HG03571 (cell line): ENCODE results near the gene IL4I1.
A peak's percentile ranks its signal among the peaks of the same experiment; 100 is the strongest.

Experiments
- ATAC-seq: cut with Tn5 transposase; IDR thresholded peaks from one replicate; pipeline ENCODE4 v1.9.1; 2021; ENCODE audit not compliant: unreplicated experiment

IL4I1 gene

DNA sequence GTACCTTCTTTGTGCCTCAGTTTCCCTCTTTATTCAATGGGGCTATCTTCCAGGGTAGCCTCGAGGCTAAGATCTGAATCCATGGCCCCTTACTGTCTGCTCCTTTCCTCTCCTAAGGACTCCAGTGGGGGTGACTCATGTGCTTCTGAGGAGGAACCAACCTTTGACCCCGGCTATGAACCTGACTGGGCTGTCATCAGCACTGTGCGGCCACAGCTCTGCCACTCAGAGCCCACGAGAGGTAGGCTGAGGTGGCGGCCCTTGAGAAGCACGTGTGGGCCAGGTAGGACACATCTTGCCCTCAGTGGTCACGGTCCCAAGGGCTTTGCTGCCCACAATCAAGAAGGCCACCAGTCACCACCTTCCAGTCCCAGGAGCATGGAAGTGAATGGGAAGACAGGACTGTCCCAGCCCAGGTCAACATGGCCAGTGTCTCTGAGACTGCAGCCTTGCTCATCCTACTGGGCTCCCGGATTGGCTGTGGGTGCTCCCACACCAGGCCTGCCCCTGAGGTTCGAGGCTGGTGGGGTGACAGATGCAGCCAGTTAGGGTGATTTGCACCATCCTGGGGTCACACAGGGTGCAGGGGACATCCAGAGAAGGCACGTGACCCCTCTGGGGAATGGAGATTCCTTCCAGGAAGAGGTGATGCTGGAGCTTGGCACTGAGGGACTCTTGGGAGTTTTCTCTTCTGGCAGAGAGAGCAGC is 16.4 kb downstream of the IL4I1 start:
- no peak for ATAC-seq

- ATAC-seq, result no peak
These were observed 17.3 kb downstream of the IL4I1 start for GRCh38 chr19:49879243-49879963.

DNA sequence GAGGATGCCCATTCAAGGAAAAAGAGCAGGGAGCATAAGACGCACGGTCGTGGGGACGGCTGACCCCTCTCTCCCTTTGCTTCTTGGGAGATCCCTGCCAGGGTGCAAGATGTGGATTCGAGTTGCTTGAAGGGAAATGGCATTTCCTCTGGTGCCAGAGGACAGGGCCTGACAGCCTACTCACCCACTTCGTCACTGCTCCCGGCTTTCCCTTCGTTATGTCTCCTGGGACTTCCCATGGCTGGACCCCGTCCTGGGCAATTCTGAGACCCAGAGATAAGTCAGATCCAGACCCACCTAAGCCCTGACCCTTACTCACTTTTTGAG is 18.0 kb downstream of the IL4I1 start:
- no peak for ATAC-seq

- ATAC-seq, result peak; percentile 43
These were observed 18.6 kb downstream of the IL4I1 start for GRCh38 chr19:49877879-49878743.

- ATAC-seq, result peak; percentile 52
These were observed 19.4 kb downstream of the IL4I1 start, which contains the start of the genes AKT1S1 and TBC1D17 for GRCh38 chr19:49877020-49877878. TSS of gene AKT1S1 (minus strand) at chr19:49877355. CDS start at chr19:49873295, 4,060 bp downstream. TSS of gene TBC1D17 (plus strand) at chr19:49877702. CDS start at chr19:49877724, 22 bp downstream.

DNA sequence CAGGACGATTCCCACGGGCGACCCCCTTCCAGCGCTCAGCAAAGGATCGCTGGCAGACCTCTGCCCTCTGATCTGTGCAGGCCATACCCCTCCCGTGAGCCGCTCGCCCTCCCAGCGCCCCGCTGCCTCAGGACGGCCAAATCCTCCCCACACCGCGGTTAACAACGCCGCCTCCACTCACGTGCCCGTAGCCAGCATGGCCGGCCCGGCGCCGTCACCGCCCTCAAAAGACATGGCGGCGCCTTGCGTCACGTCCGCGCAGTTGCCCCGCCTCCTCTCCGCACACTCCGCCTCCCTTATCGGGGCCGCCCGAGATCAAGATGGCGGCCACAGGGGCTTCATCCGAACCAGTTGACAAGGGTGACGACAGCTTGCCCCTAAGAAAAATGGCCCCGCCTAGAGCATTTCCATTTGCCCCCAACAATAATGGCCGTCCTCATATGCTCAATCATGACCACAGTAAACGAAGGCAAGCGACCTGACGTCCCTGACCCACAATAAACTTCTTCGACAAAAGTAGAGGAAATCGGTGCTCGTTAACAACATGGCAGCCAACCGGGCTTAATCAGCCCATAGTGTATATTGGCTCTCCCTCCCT is 20.2 kb downstream of the IL4I1 start:
- peak; percentile 45 for ATAC-seq

DNA sequence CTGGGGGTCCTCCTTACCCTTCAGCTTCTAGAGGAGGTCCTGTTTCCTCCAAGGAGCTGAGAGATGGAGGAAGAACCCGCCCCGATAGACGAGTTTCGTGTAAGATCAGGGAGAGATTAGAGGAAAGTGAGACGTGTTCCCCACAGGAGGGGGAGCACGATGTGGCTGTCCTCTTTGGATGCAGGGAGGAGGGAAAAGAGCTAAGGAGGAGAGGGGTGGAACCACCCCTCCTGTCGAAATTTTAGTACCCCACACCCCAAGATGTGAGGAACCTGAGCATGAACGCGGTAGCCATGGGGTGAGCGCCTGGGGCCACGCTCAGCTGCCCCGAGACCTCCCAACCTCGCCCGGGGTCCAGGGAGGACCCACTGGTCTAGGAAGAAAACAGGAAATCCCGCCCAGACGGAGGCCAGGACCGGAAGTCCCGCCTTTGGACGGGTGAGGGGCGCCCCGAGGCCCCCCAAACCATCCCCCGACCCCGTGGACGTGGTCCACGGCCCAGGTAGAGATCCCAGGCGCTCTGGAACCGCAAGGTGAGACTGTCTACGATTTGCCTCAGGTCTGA is 20.7 kb downstream of the IL4I1 start:
- ATAC-seq, result no peak

GRCh38 chr19:49875177-49875576 is 21.5 kb downstream of the IL4I1 start:
- ATAC-seq, result no peak

DNA sequence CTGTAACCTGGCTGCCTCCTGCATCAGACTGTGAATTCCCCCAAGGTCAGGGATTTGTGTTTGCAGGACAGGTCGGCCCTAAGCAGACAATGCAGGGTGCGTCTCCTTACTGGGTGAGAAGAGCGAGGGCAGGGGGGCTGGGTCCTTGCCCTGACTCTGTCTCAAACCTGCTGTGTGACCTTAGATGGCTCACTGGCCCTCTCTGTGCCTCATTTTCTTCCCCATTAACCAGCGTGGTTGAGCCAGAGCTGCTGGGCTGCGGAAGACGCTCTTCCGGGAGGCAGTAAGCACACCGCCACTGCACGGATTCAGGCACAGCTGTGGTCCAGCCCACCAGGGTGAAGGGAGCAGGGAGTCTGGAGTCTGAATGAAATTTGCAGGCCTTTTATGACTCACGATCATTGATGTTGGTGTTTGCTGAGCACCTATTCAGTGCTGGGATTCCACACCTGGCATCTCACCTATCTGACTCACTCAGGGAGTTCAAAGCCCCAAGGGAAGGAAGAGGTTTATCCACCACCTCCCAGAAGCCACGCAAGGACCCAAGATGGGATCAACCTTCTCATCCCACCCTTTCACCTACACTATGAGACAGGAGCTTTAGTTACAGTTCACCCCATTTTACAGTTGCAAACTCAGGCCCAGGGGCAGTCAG is 22.1 kb downstream of the IL4I1 start:
- no peak for ATAC-seq

- no peak for ATAC-seq
These were observed 22.9 kb downstream of the IL4I1 start for GRCh38 chr19:49873834-49874233.

DNA sequence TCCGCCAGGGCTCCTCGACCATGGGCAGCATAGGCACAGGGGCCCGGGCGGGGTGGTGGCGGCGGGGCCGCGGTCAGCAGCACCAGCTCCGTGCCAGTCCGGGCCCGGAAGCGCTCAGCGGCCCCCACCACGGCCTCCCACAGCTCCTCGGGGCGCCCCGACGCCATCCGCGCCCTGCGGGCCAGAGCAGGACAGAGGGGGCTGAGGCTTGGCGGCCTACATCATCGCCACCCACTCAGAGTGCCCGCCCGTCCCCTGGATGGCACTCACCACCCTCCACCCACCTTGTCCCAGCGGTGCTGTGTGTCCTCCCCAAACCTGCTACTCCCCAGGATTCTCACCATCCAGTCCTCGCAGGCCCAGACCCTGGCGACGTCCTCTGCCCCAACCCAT is 23.6 kb downstream of the IL4I1 start:
- no peak for ATAC-seq

DNA sequence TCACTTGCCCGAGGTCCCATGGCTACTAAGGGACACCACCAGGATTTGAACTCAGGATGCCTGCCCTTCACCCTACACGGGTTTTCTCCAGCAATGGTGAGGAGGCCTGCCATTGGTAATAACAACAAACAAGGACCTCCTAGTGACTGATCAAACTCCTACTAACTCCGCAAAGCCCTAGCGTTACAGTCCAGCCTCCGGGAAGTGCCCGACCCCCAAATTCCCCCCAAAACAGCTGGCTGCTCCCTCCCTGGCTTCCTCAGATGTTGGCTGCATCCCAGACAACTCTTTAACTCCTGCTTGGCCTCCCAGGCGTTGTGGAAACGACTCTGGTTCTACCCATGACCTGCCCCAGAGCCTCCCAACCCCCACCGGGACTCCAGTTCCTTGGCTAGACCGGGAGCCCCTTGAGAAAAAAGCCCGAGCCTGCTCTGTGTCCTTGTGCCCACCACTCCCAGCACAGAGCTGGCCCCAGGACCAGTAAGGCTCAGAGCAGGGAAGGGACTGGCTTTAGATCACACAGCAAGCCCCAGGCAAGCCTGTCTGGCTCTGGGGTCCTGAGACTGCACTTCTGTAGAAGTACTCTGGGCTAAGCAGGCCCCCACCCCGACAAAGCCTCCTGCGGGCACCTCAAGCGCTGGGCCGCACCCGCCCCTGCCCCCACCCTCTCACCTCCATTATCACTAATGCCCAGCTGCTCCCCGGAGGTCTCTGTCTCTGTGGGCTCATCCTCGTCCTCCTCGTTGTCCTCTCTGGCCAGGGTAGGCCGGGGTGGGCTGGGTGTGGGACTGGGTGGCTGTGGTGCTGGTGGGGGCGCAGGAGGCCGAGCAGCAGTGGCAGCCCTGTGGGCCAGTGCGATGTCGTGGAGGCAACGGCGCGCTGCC is 24.2 kb downstream of the IL4I1 start:
- no peak for ATAC-seq

DNA sequence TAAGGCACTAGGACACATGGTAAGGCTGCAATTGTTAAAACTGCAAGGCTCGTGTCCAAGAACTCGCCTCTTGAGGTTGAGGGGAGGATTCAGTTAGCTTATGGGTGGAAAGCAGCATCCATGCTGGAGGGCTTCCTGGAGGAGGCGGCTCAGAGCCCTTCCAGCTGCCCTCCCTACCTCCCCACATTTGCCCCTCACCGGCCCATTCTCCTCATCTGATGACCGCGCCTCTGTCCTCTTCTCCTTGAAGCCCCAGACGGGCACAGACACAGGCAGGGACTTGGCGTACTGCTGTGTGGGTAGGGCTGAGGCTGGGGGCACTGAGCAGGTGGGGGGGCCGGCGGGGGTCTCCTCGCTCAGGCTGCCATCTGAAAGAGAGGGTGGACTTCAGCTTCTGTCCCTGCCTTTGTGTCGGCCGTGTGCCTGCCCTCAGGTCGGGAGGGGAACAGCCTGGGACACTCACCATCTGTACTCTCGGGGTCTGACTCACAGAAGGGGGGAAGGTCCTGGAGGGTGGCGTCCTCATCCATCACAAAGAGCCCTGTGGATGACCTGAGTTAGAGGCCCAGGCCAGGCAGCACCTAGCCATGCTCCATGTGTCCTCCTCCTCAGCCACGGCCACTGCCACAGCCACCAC is 25.2 kb downstream of the IL4I1 start:
- ATAC-seq, result no peak

GRCh38 chr19:49870309-49870901 is 26.3 kb downstream of the IL4I1 start:
- no peak for ATAC-seq

GRCh38 chr19:49869484-49870308 is 27.0 kb downstream of the IL4I1 start:
- peak; percentile 46 for ATAC-seq

GRCh38 chr19:49869009-49869483 is 27.6 kb downstream of the IL4I1 start:
- ATAC-seq, result no peak
